Measurements from ENCODE around the gene CENPH.
A peak's percentile ranks its signal among the peaks of the same experiment; 100 is the strongest.

CENPH gene

DNA sequence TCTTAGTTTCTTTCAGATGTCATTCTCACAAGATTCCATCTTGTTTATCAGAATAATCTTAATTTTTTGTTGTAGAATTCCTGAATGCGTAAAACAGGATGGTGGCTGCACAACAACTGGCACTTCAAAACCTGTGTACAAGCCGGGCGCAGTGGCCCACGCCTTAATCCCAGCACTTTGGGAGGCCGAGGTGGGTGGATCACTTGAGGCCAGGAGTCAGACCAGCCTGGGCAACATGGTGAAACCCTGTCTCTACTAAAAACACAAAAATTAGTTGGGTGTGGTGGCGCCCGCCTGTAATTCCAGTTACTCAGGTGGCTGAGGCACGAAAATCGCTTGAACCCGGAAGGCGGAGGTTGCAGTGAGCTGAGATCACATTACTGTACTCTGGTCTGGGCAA, 32.9 kb upstream of the CENPH start:
- DNase-seq (ENCODE audit: low spot score) = no peak
- TF ChIP-seq CTCF (conservative IDR thresholded peaks at IDR 0.05; ENCODE audit: low read depth) = no peak
- POLR2A ChIA-PET (ENCODE audit: low non-redundant PET) = no interaction called here
- no peak overlapping the region for H3K27ac ChIP-seq
- CTCF ChIA-PET = interaction anchor here (0.6 kb wide), 1 partner anchor 10 kb away, joined by 4 read pairs; no protein-coding TSS in a partner anchor

DNA sequence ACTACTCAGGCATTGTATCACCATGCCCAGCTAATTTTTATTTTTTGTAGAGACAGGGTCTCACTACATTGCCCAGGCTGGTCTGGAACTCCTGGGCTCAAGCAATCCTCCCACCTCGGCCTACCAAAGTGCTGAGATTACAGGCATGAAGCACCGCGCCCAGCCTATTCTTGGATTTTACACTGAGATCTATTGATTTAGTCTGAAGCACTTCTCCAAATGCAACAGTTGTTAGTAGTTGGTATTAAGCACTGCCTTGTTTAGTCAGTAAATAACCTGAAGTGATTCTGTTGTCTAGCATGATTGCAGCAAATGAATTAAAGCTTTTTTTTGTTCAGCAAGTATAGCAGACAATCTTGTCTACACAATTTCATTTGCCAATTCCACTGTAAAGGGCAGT, 31.3 kb upstream of the CENPH start:
- TF ChIP-seq CTCF (conservative IDR thresholded peaks at IDR 0.05; ENCODE audit: low read depth) = no peak
- ChIA-PET CTCF (no interaction called here), POLR2A (ENCODE audit: low non-redundant PET) (no interaction called here)
- no peak overlapping the region for H3K27ac ChIP-seq
- DNase-seq (ENCODE audit: low spot score) = no peak

DNA sequence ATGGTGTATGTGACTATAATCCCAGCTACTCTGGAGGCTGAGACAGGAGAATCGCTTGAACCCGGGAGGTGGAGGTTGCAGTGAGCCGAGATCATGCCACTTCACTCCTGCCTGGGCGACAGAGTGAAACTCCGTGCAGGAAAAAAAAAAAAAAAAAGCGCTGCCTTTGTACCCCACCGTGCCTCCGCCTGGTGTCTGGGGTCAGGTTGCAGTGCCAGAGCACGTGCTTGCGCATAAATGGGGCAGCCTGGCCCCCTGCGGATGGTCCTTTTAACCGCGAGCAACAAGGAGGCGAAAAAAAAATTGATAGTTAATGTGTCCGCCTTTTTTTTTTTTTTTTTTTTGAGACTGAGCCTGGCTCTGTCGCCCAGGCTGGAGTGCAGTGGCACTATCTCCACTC, 28.7 kb upstream of the CENPH start:
- no peak for TF ChIP-seq CTCF (conservative IDR thresholded peaks at IDR 0.05; ENCODE audit: low read depth)
- no peak overlapping the region for H3K27ac ChIP-seq
- DNase-seq (ENCODE audit: low spot score) = no peak
- CTCF ChIA-PET = interaction anchor here (0.6 to 1.1 kb wide), 2 partner anchors 67 to 105 kb away, joined by 3 read pairs; partner anchors contain the start of gene SLC30A5
- POLR2A ChIA-PET (ENCODE audit: low non-redundant PET) = no interaction called here

GRCh38 chr5:69166686-69167492, 22.5 kb upstream of the CENPH start, which contains the start of gene CCNB1:
Gene CCNB1, plus strand, starts transcription at chr5:69167150. Its CDS starts 113 bp downstream, at chr5:69167263.
- TF ChIP-seq CTCF (conservative IDR thresholded peaks at IDR 0.05; ENCODE audit: low read depth) = no peak
- H3K27ac ChIP-seq = peak within 1 kb of the TSS; percentile 83
- peak; percentile 100 for DNase-seq (ENCODE audit: low spot score)
- CTCF ChIA-PET = interaction anchor here (0.6 kb wide), 2 partner anchors 59 to 73 kb away, joined by 3 read pairs; partner anchors contain the start of gene SLC30A5
- POLR2A ChIA-PET (ENCODE audit: low non-redundant PET) = no interaction called here

DNA sequence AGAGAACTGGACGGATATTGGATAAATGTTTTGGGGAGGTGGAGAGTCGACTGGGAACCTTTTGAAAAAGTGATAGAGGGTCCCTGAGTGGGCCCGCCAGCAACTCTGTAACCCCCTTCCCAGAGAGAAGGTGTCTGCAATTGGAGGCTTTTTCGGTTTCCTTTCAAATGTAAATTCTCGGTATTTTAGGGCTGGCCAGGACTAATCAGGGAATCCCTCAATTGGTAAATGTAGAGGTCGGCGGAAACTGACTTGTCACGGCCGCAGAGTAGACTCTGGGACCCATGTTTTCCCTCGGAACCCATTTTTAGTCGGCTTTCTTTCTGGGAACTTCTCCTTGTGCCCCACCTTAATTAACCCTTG, 21.9 kb upstream of the CENPH start:
- DNase-seq (ENCODE audit: low spot score) = peak; percentile 53
- CTCF ChIA-PET = interaction anchor here (0.6 kb wide), 1 partner anchor 60 kb away, joined by 3 read pairs; no protein-coding TSS in a partner anchor
- H3K27ac ChIP-seq = peak overlapping the region; percentile 83
- no peak for TF ChIP-seq CTCF (conservative IDR thresholded peaks at IDR 0.05; ENCODE audit: low read depth)
- POLR2A ChIA-PET (ENCODE audit: low non-redundant PET) = no interaction called here

- ChIA-PET POLR2A (ENCODE audit: low non-redundant PET) (no interaction called here), CTCF (interaction anchor here (0.6 to 1.5 kb wide), 2 partner anchors 60 to 74 kb away, joined by 3 to 5 read pairs; partner anchors contain the start of gene SLC30A5)
- peak overlapping the region; percentile 83 for H3K27ac ChIP-seq
- TF ChIP-seq CTCF (conservative IDR thresholded peaks at IDR 0.05; ENCODE audit: low read depth) = no peak
- no peak for DNase-seq (ENCODE audit: low spot score)
Observed at GRCh38 chr5:69167929-69168328, 21.5 kb upstream of the CENPH start.

Measured in RWPE1 (cell line).